HS-27A (cell line): ENCODE results near the gene CS.
"Not testable (repeated sequence)": the region's sequence is repeated elsewhere in the genome, so short reads cannot be mapped to it uniquely, and the experiment has no call there.

Experiments used
- DNase-seq: peaks from one replicate; pipeline ENCODE4 v3.0.0-alpha.2; 2012; ENCODE audit warnings: low read depth, missing footprints

CS gene

GRCh38 chr12:56317675-56318074 lies 17.5 kb upstream of the CS start:
- DNase-seq, result no peak

- peak; percentile 92 for DNase-seq
Observed at GRCh38 chr12:56315622-56316473, 15.7 kb upstream of the CS start, which contains the start of gene CNPY2. Gene CNPY2, minus strand, starts transcription at chr12:56315988. Its CDS starts 771 bp downstream, at chr12:56315217.

DNA sequence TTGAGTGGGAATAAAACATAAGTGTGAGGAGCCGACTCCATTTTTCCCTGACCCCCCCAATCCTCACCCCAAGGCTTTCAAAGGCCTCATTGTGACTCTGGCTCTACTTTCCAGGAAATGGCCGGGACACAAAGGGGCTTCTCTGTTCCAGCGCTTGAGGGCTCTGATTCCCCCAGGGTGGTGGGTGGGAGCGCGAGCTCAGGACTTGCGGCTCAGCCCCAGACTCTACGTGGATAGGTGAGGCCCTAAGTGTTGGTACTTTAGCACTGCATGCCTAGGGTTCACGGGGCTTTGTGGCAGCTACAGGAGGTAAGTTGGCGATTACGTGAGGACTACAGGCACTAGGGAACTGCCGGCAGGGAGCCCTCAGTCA lies 15.1 kb upstream of the CS start:
- no peak for DNase-seq

DNA sequence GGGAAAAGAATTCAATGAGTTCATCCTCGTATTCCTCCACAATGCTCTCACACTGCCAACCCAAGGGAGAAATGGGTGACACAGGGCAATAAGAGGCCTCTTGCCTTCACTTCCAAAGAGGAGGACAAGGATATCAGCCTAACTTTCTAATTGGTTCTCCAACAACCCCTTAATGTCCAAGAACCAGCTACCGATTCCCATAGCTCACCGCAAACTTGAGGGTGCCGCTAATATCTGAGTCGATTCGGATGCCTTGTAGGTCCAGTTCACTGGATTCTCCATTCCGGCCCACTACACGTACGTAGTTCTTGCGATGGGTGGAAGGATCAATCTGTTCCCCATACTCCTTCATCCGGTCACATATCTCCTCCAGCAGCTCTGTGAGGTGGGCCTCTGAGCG lies 10.9 kb upstream of the CS start:
- no peak for DNase-seq

DNA sequence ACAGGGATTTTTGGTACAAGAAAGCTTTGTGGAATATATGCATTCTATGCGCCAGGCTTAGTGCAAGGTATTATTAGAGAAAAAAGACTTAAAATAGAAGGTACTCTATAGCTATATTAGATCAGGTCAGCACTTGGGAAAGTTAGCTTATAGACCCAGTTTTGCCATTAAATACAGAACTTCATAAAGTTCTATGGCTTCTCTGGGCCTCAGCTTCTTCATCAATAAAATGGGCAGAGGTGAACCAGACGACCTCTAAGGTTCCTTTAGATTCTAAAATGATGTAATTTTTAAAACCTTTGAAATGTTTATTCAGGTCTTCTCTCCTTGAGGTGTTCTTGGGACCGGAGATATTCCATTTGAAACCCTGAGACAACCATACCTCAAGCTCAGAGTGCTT lies 8.6 kb upstream of the CS start:
- DNase-seq, result no peak

- no peak for DNase-seq
Observed at GRCh38 chr12:56307221-56307965, 7.3 kb upstream of the CS start.

- DNase-seq, result no peak
Observed at GRCh38 chr12:56304872-56305590, 4.9 kb upstream of the CS start.

GRCh38 chr12:56304276-56304675 lies 4.1 kb upstream of the CS start:
- DNase-seq, result no peak

DNA sequence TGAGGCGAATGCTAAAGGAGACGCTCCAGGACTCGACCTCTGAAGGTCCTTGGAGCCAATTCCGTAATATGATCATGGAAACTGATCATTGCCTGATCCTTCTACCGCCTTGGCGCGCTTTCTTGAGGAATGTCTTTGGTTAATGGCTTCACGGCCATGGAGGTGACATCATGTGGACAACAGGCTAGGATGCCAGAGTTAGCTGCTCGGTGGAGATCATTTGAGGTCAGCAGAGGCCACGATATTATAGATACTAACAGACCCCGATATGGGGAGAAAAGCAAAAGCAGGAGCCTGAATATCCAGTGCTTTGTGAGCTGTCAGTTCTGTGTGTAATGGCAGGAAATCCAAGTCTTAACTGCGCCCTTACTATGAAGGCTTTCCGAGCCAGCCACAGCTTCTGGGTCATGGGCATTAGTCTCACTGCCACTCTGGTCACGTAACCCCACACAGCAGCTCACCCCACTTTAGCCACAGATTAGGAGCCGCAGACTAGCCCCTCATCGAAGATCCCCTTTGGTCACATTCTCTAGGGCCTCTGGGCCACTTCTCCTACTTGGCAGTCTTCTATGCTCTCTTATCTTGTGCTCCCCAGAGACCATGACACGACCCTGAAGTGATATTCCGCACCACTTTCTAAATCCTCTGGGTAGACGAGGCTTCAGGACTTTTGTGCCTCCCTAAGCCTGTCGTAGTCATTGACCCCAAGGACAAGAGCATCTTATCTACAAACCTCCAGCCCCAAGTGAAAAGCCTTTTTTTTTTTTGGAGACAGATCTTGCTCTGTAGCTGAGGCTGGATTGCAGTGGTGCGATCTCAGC lies 724 bp upstream of the CS start:
- no peak for DNase-seq

GRCh38 chr12:56299308-56299852 lies 750 bp downstream of the CS start:
- DNase-seq, result no peak

DNA sequence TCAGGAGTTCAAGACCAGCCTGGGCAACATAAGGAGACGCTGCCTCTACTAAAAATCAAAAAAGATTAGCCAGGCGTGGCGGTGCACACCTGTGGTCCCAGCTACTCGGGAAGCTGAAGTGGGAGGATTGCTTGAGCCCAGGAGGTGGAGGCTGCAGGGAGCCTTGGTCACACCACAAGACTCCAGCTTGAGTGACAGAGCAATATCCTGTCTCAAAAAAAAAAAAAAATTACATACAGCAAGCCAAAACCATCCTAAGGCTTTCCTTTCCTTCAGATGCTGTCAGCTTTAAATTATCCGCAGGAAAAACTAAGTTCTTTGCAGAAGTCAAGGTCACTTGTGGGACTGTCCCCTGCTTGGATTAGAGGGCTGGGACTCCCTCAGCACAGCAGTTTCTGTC lies 1.3 kb downstream of the CS start:
- no peak for DNase-seq

DNA sequence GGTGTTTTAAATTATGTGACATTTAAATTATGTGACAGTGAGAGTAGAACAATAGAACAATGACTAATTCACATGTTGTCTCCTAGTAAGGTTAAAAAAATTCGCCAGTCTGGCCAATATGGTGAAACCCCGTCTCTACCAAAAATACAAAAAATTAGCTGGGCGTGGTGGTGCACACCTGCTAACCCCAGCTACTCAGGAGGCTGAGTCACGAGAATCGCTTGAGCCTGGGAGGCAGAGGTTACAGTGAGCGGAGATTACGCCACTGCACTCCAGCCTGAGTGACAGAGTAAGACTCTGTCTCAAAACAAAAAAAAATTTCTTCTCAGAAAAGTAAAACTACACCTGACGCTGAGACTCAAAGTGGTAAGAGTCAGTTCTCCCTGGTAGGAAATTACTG lies 2.7 kb downstream of the CS start:
- no peak for DNase-seq

GRCh38 chr12:56296295-56296694 lies 3.8 kb downstream of the CS start:
- DNase-seq, result no peak

DNA sequence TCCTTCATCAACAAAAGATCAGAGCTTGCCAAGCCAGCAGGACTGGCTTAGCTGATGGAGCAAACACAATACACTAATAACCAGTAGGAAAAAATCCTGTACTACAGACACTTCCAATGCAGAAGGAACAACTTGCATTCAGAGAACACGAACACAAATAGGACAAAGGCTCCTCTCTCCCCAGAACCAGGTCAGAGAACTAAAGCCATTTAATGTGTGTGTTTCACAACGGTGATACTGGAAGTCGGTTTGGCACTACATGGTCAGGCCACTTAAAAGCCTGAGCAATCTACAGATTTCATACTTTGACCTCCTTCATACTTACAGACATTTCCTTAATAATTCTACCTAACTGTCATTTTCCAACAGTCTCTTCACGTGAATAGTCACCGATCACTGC lies 6.3 kb downstream of the CS start:
- DNase-seq, result no peak

DNA sequence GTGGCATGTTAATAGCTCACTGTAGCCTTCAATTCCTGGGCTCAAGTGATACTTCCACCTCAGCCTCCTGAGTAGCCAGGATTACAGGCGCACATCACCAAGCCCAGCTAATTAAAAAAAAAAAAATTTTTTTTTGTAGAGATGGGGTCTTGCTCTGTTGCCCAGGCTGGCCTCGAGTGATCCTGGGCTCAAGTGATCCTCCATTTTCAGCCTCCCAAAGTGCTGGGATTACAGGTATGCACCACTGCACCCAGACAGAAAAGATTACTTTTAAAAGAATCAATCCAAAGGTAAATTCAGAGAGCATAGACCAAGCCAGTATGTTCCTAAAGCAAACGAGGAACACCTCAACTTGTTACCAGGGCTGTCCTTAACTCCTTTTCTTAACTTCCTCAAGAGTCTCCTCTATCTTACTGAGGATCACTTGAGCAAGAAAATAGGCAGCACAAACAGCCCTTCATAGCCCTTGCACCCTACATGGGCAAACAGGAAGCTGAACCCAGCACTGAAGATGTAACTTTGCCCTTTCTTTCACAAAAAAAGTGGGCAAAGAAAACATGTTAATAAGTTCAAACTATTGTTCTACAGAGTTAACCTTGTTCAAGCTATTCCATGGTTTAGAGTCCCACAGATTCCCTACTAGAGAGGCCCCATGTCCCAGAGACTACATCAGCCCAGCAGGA lies 11.3 kb downstream of the CS start:
- no peak for DNase-seq

GRCh38 chr12:56286044-56286830 lies 13.9 kb downstream of the CS start:
- DNase-seq, result no peak

DNA sequence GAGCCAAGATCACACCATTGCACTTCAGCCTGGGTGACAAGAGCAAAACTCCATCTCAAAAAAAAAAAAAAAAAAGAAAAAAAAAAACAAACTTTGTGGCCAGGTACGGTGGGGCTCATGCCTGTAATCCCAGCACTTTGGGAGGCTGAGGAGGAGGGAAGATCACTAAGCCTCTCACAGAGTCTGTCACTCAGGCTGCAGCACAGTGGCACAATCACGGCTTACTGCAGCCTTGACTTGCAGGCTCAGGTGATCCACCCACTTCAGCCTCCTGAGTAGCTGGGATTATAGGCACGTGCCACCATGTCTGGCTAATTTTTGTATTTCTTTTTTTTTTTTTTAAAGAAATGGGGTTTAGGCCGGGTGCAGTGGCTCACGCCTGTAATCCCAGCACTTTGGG lies 15.9 kb downstream of the CS start:
- DNase-seq, result not testable (repeated sequence)

DNA sequence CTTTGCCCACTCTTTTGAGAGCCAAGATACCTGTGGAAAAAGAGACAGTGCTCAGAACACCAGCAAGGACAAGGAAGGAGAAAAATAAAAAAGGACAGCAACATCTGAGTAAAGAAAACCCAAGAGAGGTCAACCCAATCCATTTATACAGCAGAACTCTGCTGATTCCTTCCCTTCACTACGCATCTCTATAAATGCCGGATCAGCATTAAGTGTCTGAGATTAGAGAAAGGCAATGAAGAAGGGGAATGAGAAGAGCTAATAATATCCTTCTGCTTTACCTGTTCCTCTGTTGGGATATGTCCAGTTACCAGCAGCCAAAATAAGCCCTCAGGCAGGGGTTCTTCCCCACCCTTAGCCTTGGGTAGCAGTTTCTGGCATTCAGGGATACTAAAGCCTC lies 17.6 kb downstream of the CS start:
- DNase-seq, result no peak

DNA sequence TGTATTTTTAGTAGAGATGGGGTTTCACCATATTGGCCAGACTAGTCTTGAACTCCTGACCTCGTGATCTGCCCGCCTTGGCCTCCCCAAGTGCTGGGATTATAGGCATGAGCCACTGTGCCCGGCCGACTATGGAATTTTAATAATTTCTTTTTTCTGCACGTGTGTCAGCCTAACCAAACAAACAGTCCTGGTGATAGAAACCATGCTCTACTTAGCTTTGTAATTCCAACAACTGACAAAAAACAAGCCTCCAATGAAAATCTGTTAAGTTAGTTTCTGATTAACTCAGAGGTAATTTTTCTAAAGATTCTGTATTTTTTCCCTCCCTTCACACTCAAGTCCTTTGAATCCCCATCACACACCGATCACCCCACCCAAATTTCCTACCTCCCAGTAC lies 18.1 kb downstream of the CS start:
- DNase-seq, result no peak

DNA sequence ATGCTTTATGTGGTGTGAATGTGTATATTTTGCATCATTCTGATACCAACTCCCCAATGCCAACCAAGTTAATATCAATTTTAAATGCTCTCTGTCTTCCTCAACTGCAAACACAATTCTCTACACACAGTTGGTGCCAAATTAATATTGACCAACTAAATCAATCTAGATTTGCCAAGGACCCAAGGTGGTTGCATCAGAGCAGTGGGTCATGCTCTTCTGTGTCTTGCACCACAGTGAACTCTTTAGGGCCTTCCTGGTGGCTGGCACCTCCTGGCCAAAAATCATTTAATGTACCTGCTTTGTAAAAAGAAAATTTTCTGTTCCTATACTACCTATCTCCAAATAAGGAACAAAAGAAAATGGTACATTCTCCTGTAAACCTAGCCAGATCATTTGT lies 19.3 kb downstream of the CS start:
- DNase-seq, result no peak
